ENCODE data around the gene PC.
"Not testable (repeated sequence)": the region's sequence is repeated elsewhere in the genome, so short reads cannot be mapped to it uniquely, and the experiment has no call there.

Gene PC

DNA sequence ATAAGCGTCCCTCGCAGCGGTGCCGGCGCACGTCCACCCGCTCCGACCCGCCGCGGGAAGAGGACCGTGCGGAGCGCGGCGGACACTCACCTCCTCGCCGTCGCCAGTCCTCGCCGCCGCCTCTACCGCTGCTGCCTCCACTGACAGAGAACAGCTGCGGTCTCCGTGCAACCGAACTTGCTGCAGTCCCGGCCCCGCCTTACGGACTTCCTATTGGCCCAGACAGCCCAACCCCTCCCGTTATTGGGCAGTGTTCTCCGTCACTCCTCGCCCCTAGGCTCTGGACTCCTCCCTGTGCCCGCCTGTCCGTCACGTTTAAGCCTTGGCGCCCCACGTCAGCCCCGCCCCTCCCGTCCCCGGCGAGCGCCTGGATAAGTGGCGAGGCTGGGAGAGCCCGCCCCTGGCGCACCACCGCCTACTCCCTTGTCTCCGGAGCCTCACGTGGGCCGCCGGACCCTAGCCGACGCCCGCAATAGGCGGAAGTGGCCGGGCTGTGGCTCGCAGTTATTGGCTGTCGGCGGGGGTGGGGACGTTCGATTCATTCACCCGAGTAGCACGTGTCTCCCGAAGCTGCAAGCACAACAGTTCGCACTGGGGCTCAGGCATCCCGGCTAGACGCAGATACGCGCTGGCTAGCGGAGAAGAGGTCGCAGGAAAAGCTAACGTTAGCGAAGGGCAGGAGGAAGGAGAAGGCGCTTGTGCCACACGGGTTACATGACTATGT lies at the start of gene PC:
Gene PC, minus strand, starts transcription at position 152 of the 724 bp plus-strand sequence. CDS start 86,224 bp downstream, outside the sequence.
- in situ Hi-C loops (cut with HindIII; ENCODE audit: low pct_unique_long_range_greater_than_20kb, low sequenced_read_pairs): no loop called here
- no peak for TF ChIP-seq JUND (IDR thresholded peaks at IDR 0.05; ENCODE audit: low read depth)

DNA sequence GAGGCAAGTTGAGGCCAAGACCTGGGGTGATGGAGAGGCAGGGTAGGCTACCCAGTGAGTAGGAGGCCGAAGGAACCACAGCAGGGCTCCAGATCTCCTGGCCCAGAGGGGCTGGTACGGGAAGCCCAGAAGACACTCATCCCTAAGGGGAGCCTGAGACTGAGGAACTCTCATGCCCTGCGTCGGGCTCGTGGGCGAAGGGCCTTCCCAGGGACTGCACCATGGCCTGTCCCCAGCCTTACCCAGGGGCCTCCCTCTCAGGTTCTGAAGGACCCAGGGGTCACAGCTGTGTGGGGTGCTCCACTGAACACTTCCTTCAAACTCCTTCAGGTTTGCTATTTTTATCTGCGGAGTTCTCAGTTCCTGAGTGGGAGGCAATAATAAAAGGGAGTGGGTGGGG lies 48.9 kb upstream of the PC start:
- TF ChIP-seq JUND (IDR thresholded peaks at IDR 0.05; ENCODE audit: low read depth): no peak
- in situ Hi-C loops (cut with HindIII; ENCODE audit: low pct_unique_long_range_greater_than_20kb, low sequenced_read_pairs): no loop called here
- no peak for DNase-seq (ENCODE audit: low read depth in 1 of 2, low spot score in 1 of 2)

More for the DNA sequence above, at the start of gene PC:
- DNase-seq (ENCODE audit: low read depth in 1 of 2, low spot score in 1 of 2): peak; percentile 100

DNA sequence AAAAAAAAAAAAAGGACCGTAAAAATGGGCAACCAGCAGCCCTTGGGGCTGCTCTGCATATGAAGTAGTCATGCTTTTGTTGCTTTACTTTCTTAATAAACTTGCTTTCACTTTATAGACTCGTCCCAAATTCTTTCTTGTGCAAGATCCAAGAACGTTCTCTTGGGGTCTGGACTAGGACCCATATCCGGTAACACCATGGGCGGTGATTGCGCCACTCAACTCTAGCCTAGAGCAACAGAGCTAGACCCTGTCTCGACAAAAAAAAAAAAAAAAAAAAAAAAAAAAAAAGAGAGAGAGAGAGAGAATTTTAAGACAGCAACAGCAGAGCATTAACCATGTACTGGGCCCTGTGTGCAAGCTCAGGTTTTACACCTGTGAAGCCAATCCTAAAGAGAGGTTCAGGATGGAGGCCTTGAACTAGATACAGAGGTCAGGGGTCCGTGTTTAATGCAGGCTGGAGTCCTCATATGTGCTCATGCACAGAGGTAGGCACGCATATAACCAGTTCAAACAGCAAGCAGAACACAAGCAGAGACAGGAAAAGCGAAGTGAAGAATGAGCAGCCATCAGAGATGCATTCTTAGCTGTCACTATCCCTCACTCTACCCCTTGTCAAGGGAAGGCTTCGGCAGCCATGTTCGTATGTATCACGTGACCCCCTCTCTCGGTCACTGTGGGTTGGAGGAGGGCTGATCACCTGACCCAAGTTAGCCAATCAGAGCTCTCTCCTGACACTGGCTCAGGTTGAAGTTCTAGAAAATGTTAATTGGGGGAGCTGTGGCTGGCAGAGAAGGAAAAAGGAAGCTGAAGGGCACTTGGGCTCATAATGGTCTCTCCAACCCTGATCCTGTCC lies 48.1 kb upstream of the PC start:
- peak in 1 of 2 experiments; percentile 72 for DNase-seq (ENCODE audit: low read depth in 1 of 2, low spot score in 1 of 2)
- in situ Hi-C loops (cut with HindIII; ENCODE audit: low pct_unique_long_range_greater_than_20kb, low sequenced_read_pairs): no loop called here
- no peak for TF ChIP-seq JUND (IDR thresholded peaks at IDR 0.05; ENCODE audit: low read depth)

DNA sequence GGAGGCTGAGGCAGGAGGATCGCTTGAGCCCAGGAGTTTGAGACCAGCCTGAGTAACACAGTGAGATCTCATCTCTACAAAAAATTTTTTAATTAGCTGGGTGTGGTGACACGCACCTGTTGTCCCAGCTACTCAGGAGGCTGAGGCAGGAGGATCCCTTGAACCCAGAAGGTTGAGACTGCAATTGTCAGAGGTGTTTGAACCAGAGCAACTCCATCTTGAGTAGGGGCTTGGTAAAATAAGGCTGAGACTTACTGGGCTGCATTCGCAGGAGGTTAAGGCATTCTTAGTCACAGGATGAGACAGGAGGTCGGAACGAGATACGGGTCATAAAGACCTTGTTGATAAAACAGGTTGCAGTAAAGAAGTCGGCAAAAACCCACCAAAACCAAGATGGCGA lies 47.0 kb upstream of the PC start:
- DNase-seq (ENCODE audit: low read depth in 1 of 2, low spot score in 1 of 2); in situ Hi-C loops (cut with HindIII; ENCODE audit: low pct_unique_long_range_greater_than_20kb, low sequenced_read_pairs): not testable (repeated sequence)

GRCh38 chr11:67002921-67003411 lies 44.8 kb upstream of the PC start:
- TF ChIP-seq JUND (IDR thresholded peaks at IDR 0.05; ENCODE audit: low read depth): no peak
- in situ Hi-C loops (cut with HindIII; ENCODE audit: low pct_unique_long_range_greater_than_20kb, low sequenced_read_pairs): no loop called here
- no peak for DNase-seq (ENCODE audit: low read depth in 1 of 2, low spot score in 1 of 2)

- DNase-seq (ENCODE audit: low read depth in 1 of 2, low spot score in 1 of 2): no peak
- no peak for TF ChIP-seq JUND (IDR thresholded peaks at IDR 0.05; ENCODE audit: low read depth)
- in situ Hi-C loops (cut with HindIII; ENCODE audit: low pct_unique_long_range_greater_than_20kb, low sequenced_read_pairs): no loop called here
These were observed 44.2 kb upstream of the PC start for GRCh38 chr11:67002297-67002913.

DNA sequence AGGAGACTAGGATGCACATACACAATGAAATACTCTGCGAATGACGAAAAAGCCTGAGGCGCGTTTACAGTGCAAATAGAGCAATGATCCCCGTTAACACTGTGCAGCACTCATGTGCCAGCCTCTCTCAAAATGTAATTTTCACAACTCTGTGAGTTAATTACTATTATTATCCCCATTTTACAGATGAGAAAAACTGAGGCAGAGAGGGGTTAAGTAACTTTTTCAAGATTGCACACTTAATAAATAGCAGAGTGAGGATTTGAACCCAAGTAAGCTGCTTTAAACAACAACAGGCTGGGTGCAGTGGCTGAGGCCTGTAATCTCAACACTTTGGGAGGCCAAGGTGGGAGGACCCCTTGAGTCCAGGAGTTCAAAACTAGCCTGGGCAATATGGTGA lies 43.1 kb upstream of the PC start:
- in situ Hi-C loops (cut with HindIII; ENCODE audit: low pct_unique_long_range_greater_than_20kb, low sequenced_read_pairs): no loop called here
- no peak for DNase-seq (ENCODE audit: low read depth in 1 of 2, low spot score in 1 of 2)
- no peak for TF ChIP-seq JUND (IDR thresholded peaks at IDR 0.05; ENCODE audit: low read depth)

GRCh38 chr11:66999555-66999954 lies 41.4 kb upstream of the PC start:
- in situ Hi-C loops (cut with HindIII; ENCODE audit: low pct_unique_long_range_greater_than_20kb, low sequenced_read_pairs): no loop called here
- no peak for DNase-seq (ENCODE audit: low read depth in 1 of 2, low spot score in 1 of 2)
- TF ChIP-seq JUND (IDR thresholded peaks at IDR 0.05; ENCODE audit: low read depth): no peak

DNA sequence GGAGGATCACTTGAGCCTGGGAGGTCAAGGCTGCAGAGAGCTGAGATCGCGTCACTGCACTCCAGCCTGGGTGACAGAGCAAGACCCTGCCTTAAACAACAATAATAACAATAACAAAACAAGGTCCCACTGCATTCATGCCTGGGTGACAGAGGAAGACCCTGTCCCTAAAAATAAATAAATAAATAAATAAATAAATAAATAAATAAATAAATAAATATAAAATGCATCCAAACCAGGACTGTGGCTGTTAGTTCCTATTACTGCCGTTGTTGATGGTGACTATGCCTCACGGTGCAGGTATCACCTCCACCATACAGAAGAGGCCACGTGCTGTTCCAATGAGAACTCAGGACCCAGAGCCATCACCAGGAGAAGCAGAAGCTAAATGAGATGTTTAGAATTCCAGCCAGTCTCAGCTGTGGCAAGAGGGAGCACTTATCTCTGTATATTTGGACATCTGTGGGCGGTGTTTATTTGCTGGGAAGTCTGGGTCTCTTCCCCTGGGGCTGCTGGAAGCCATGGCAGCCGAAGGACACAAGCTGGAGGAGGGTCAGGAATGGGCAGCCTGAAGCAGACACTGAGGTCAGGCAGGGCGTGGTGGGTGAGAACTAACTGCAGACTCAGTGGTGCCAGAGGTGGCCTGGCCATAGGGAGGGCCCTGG lies 38.6 kb upstream of the PC start:
- in situ Hi-C loops (cut with HindIII; ENCODE audit: low pct_unique_long_range_greater_than_20kb, low sequenced_read_pairs): no loop called here
- peak in 1 of 2 experiments; percentile 34 for DNase-seq (ENCODE audit: low read depth in 1 of 2, low spot score in 1 of 2)
- TF ChIP-seq JUND (IDR thresholded peaks at IDR 0.05; ENCODE audit: low read depth): no peak

DNA sequence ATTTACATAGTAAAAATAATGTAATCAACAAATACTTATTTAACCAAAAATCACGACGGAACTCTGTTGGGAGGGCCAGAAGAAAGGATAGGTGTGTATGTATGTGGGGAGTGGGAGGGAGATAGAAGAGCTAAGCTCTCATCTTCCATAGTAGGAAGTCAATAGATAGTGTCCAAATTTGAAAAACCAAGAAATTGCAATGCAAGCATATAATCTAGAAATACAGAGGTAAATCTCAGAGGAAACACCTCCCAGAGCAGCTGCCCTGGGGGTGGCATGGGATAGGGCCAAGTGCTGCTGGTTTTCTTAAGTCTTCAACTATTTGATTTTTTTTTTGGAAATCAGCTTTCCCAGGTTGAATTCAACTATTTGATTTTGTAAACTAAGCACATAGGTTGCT lies 33.9 kb upstream of the PC start:
- no peak for DNase-seq (ENCODE audit: low read depth in 1 of 2, low spot score in 1 of 2)
- in situ Hi-C loops (cut with HindIII; ENCODE audit: low pct_unique_long_range_greater_than_20kb, low sequenced_read_pairs): no loop called here
- TF ChIP-seq JUND (IDR thresholded peaks at IDR 0.05; ENCODE audit: low read depth): no peak

GRCh38 chr11:66989360-66989759 lies 31.2 kb upstream of the PC start:
- in situ Hi-C loops (cut with HindIII; ENCODE audit: low pct_unique_long_range_greater_than_20kb, low sequenced_read_pairs); DNase-seq (ENCODE audit: low read depth in 1 of 2, low spot score in 1 of 2): not testable (repeated sequence)

DNA sequence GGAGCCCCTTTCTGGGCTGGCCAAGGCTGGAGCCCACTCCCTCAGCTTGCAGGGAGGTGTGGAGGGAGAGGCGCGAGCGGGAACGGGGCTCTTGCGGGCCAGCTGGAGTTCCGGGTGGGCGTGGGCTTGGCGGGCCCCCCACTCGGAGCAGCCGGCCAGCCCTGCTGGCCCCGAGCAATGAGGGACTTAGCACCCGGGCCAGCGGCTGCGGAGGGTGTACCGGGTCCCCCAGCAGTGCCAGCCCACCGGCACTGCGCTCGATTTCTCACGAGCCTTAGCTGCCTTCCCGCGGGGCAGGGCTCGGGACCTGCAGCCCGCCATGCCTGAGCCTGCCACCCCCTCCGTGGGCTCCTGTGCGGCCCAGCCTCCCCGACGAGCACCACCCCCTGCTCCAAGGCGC lies 30.6 kb upstream of the PC start:
- in situ Hi-C loops (cut with HindIII; ENCODE audit: low pct_unique_long_range_greater_than_20kb, low sequenced_read_pairs); DNase-seq (ENCODE audit: low read depth in 1 of 2, low spot score in 1 of 2): not testable (repeated sequence)
